Heart right ventricle (tissue), 16 donors: Measurements from ENCODE around the gene VPS13D. TPM values are rescaled to one million over a fixed set of nuclear protein-coding genes. Genes with fewer than 3 reads are reported as not detected.

ENCODE experiments used
- ATAC-seq, 8 donors: fragments of 200-7000 bp; cut with Tn5 transposase; one replicate each; pipeline ENCODE4 v1.9.1; 2020; ENCODE audit warnings: mild to moderate bottlenecking in 8 of 8, moderate library complexity in 8 of 8, moderate number of reproducible peaks in 1 of 8
- DNase-seq, 2 donors: peaks; one replicate each; pipeline ENCODE4 v3.0.0-alpha.2; 2020
- H3K27ac ChIP-seq, 10 donors: fragments of 200-600 bp; sonication (generic) in 2 of 10; one replicate each; pipeline versions ENCODE4 v1.5.0 to v1.8.0; 2020 to 2022; ENCODE audit warnings: mild to moderate bottlenecking in 3 of 10
- H3K27me3 ChIP-seq, 7 donors: fragments of 200-600 bp; one replicate each; pipeline ENCODE4 v1.8.0; 2021 to 2022; ENCODE audit warnings: mild to moderate bottlenecking in 2 of 7
- H3K36me3 ChIP-seq, 9 donors: fragments of 200-600 bp; sonication (generic) in 1 of 9; one replicate each; pipeline versions ENCODE4 v1.5.0 to v1.8.0; 2020 to 2022; ENCODE audit warnings: mild to moderate bottlenecking in 2 of 9
- H3K4me1 ChIP-seq, 9 donors: fragments of 200-600 bp; sonication (generic) in 1 of 9; one replicate each; pipeline versions ENCODE4 v1.5.0 to v1.8.0; 2020 to 2022; ENCODE audit warnings: mild to moderate bottlenecking in 4 of 9
- H3K4me3 ChIP-seq, 10 donors: fragments of 200-600 bp; sonication (generic) in 2 of 10; one replicate each; pipeline versions ENCODE4 v1.5.0 to v1.8.0; 2020 to 2022; ENCODE audit warnings: mild to moderate bottlenecking in 7 of 10, moderate library complexity in 2 of 10
- H3K9me3 ChIP-seq, 11 donors: fragments of 200-600 bp in 10 of 11; sonication (generic) in 2 of 11; one replicate each; pipeline versions ENCODE4 v1.5.0 to v1.8.0; 2013 to 2022; ENCODE audit warnings: mild to moderate bottlenecking in 2 of 11, control low read depth in 1 of 11, moderate library complexity in 1 of 11
- WGBS, 2 donors: extraction: QIAGEN DNeasy Blood & Tissue Kit; methylation state at CpG; one replicate each; pipeline ENCODE4 v1.1.7; 2013; ENCODE audit warnings: inconsistent platforms in 1 of 2; 5-methylcytosine and 5-hydroxymethylcytosine counted together
- intact Hi-C, 10 donors: fragments of 100-400 bp; cut with DNase I; formaldehyde crosslinking; loops; one replicate each; pipeline versions ENCODE4 v1.11.1 to v1.14.2; 2022
- polyA plus RNA-seq, 2 donors: library from polyadenylated mRNA; stranded (reverse); fragments of 200-250 nt; gene quantifications; one replicate each; pipeline ENCODE4 v1.2.3, GENCODE V29; 2013
- total RNA-seq, 10 donors: library from RNA; stranded (reverse); fragmentation: NEBNext Ultra II Directional in 3 of 10; extraction: Animal tissue kit (Norgen Biotek cat#: 25700) in 3 of 10; gene quantifications; one replicate each; pipeline versions ENCODE4 v1.2.1 to v1.2.4, GENCODE V29; 2021 to 2023
- TF ChIP-seq, protein P1 (sequence below), 9 donors: fragments of 200-600 bp; sonication (generic) in 2 of 9; IDR thresholded peaks; one replicate each; pipeline versions ENCODE4 v1.5.0 to v1.8.0; 2021 to 2022; ENCODE audit warnings: antibody characterized with exemption in 9 of 9, mild to moderate bottlenecking in 5 of 9, moderate library complexity in 1 of 9
- donor health status: Arrhythmogenic right ventricular cardiomyopathy.
- donor health status: ischemic (EF 13 %, LVEDD 7.1; RV severe dilation, severe dysfunction).
- donor health status: healthy with polysubstance abuse.
- donor health status: DM: no; HTN: yes; CAD: no.
- donor health status: DM: no; HTN: no; CAD: no.
- donor health status: ischemic (EF 25% LVEDD 6.9; RV normal size, moderate dysfunction).
- donor health status: ischemic (EF 25% LVEDD 5.7; RV mildly dilated, moderate dysfunction).
- donor health status: healthy.
- donor health status: DM: yes; HTN: yes; CAD: no.
- donor health status: Ischemic cardiomyopathy.
- donor health status: ischemic (EF 35%, LVEDD 5.7; RV mildly dilated, moderate dysfunction).
- donor health status: nonischemic (EF 11% LVEDD 7.7; RV severe dilation, severe dysfunction).
- donor health status: DM: yes; HTN: yes; CAD: no.
- donor health status: PGD.
- donor health status: ischemic (EF 29% LVEDD 5.4; RV normal size, mild dysfunction).
- donor health status: nonischemic (EF 23%, LVEDD 6.1; RV moderate dilation, normal function).

Gene VPS13D
- total and polyA plus RNA-seq, 12 donors: 36.9 to 161 (median 83.3) TPM

DNA sequence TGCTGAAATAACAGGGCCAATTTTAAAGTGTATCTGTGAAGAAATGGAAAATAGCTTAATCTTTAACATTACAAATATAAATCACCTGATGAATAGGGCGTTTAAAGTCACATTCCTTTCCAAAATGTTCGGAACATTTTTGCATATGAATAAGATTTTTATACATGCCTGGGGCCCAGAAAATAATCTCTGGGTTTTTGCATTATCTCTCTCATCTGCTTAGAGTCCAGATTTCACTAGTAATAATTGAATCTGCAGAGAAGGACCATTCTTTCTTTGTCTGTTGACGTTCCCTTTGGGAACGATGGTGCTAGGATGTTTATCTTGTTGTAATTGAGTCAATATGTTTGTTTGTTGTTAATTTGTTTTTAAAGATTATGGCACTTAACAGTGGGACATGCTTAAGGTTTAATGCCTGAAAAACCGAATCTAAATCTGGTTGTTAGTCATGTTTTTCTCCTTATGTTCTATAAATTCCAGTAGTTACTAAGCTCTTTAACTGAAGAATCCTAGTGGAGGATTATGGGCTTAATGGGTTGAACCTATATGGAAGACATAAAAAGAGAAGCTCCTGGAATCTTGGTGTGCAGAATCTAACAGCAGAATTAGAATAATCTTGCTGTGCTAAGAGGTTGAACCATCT is 140.6 kb downstream of the VPS13D start:
- H3K27ac ChIP-seq: no peak overlapping the region
- WGBS, 2 donors: 84 to 92% methylated on average over 5 of the region's 5 CpGs

DNA sequence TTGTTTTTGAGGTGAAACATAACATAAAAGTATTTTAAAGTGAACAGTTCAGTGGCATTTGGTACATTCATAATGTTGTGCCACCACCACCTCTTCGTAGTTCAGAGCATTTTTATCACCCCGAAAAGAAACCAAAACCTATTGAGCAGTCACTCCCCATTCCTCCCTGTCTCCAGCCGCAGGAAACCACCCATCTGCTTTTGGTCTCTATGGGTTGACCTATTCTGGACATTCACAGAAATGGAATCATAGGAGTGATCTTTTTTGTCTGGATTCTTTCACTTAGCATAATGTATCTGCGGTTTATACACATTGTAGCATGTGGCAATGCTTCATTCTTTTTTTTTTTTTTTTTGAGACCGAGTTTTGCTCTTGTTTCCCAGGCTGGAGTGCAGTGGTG is 141.2 kb downstream of the VPS13D start:
- no peak for DNase-seq
- Histone ChIP-seq H3K4me1 (peaks cover 0 to 7% (median 0%) of the 10 kb centered on the region in 9 donors), H3K27ac (no peak overlapping the region), H3K4me3 (no peak overlapping the region), H3K9me3 (no peaks in the 10 kb centered on the region), H3K27me3 (no peaks in the 10 kb centered on the region), H3K36me3 (peaks cover 3 to 99% (median 46%) of the 10 kb centered on the region in 9 donors)
- TF ChIP-seq, protein P1, sequence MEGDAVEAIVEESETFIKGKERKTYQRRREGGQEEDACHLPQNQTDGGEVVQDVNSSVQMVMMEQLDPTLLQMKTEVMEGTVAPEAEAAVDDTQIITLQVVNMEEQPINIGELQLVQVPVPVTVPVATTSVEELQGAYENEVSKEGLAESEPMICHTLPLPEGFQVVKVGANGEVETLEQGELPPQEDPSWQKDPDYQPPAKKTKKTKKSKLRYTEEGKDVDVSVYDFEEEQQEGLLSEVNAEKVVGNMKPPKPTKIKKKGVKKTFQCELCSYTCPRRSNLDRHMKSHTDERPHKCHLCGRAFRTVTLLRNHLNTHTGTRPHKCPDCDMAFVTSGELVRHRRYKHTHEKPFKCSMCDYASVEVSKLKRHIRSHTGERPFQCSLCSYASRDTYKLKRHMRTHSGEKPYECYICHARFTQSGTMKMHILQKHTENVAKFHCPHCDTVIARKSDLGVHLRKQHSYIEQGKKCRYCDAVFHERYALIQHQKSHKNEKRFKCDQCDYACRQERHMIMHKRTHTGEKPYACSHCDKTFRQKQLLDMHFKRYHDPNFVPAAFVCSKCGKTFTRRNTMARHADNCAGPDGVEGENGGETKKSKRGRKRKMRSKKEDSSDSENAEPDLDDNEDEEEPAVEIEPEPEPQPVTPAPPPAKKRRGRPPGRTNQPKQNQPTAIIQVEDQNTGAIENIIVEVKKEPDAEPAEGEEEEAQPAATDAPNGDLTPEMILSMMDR (IDR thresholded peaks at IDR 0.05): no peak
- intact Hi-C loops: no loop called here
- no peak for ATAC-seq
- 88 to 95% methylated on average over 5 of the region's 5 CpGs for WGBS, 2 donors

More for the DNA sequence above, 140.6 kb downstream of the VPS13D start:
- H3K36me3 ChIP-seq: peaks cover 3 to 99% (median 46%) of the 10 kb centered on the region in 9 donors
- DNase-seq (no peak), ATAC-seq (no peak)
- H3K27me3 ChIP-seq: no peaks in the 10 kb centered on the region
- intact Hi-C loops: no loop called here
- H3K9me3 ChIP-seq: no peaks in the 10 kb centered on the region
- H3K4me3 ChIP-seq: no peak overlapping the region
- TF ChIP-seq, protein P1 (IDR thresholded peaks at IDR 0.05): no peak
- H3K4me1 ChIP-seq: peaks cover 0 to 5% (median 0%) of the 10 kb centered on the region in 9 donors

DNA sequence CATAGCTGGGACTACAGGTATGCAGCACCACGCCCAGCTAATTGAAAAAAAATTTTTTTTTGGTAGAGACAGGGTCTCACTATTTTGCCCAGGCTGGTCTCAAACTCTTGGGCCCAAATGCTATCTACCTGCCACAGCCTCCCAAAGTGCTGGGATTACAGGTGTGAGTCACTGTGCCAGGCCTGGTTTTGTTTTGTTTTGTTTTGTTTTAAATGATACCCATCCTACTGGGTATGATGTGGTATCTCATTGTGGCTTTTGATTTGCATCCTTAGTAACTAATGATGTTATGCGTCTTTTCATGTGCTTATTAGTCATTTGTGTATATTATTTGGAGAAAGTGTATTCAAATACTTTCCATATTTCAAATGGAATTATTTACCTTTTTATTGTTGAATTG is 142.3 kb downstream of the VPS13D start:
- intact Hi-C loops: no loop called here
- H3K27ac ChIP-seq: no peak overlapping the region
- H3K27me3 ChIP-seq: no peaks in the 10 kb centered on the region
- no peaks in the 10 kb centered on the region for H3K9me3 ChIP-seq
- DNase-seq (no peak), ATAC-seq (no peak)
- 96 to 100% methylated on average over 2 of the region's 2 CpGs for WGBS, 2 donors
- H3K36me3 ChIP-seq: peaks cover 3 to 99% (median 42%) of the 10 kb centered on the region in 9 donors
- H3K4me1 ChIP-seq: peaks cover 0 to 18% (median 0%) of the 10 kb centered on the region in 9 donors
- TF ChIP-seq, protein P1 (IDR thresholded peaks at IDR 0.05): no peak
- no peak overlapping the region for H3K4me3 ChIP-seq

DNA sequence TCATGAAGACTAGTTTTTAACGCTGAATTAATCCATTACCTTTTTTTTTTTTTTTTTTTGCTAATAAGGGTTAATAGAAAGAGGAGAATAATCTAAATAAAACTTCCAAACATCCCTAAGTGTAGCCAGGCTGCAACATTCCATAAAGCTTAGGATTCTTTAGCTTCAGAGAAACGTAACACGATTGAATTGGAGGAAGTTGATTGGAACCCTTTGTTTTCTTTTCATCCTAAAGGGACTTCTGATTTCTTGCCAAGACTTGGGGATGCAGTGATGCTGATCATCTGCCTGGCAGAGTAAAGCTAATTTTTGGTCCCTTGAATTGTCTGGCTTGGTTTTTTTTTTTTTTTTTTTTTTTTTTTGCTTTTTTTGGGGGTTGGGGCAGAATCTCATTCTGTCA is 142.9 kb downstream of the VPS13D start:
- no peak overlapping the region for H3K27ac ChIP-seq
- peaks cover 0 to 19% (median 0%) of the 10 kb centered on the region in 9 donors for H3K4me1 ChIP-seq
- H3K9me3 ChIP-seq: no peaks in the 10 kb centered on the region
- H3K4me3 ChIP-seq: no peak overlapping the region
- DNase-seq (no peak), ATAC-seq (no peak)
- intact Hi-C loops: no loop called here
- H3K27me3 ChIP-seq: no peaks in the 10 kb centered on the region
- H3K36me3 ChIP-seq: peaks cover 3 to 99% (median 40%) of the 10 kb centered on the region in 9 donors
- 64 to 73% methylated on average over 3 of the region's 3 CpGs for WGBS, 2 donors
- TF ChIP-seq, protein P1 (IDR thresholded peaks at IDR 0.05): no peak
